HG03571 (cell line): ENCODE measurements around the gene NOD1.
A peak's percentile ranks its signal among the peaks of the same experiment; 100 is the strongest.

Experiments
- ATAC-seq: cut with Tn5 transposase; IDR thresholded peaks from one replicate; pipeline ENCODE4 v1.9.1; 2021; ENCODE audit not compliant: unreplicated experiment

NOD1 gene

GRCh38 chr7:30450240-30450982 is 28.2 kb downstream of the NOD1 start:
- ATAC-seq, result no peak

- ATAC-seq, result no peak
Measured at GRCh38 chr7:30448461-30449189, 30.0 kb downstream of the NOD1 start.

- no peak for ATAC-seq
Measured at GRCh38 chr7:30447466-30447865, 31.1 kb downstream of the NOD1 start.

GRCh38 chr7:30446266-30446665 is 32.3 kb downstream of the NOD1 start:
- ATAC-seq, result no peak

GRCh38 chr7:30445770-30446169 is 32.8 kb downstream of the NOD1 start:
- ATAC-seq, result peak; percentile 99

GRCh38 chr7:30437823-30438574 is 40.6 kb downstream of the NOD1 start:
- ATAC-seq, result no peak

- ATAC-seq, result no peak
Measured at GRCh38 chr7:30436518-30436917, 42.1 kb downstream of the NOD1 start.

- no peak for ATAC-seq
Measured at GRCh38 chr7:30436046-30436445, 42.5 kb downstream of the NOD1 start.

- no peak for ATAC-seq
Measured at GRCh38 chr7:30434140-30434799, 44.3 kb downstream of the NOD1 start.

GRCh38 chr7:30433506-30433905 is 45.1 kb downstream of the NOD1 start:
- ATAC-seq, result no peak

- no peak for ATAC-seq
Measured at GRCh38 chr7:30433082-30433481, 45.5 kb downstream of the NOD1 start.

- ATAC-seq, result no peak
Measured at GRCh38 chr7:30430777-30431176, 47.8 kb downstream of the NOD1 start.

GRCh38 chr7:30430276-30430675 is 48.3 kb downstream of the NOD1 start:
- no peak for ATAC-seq

- no peak for ATAC-seq
Measured at GRCh38 chr7:30429156-30429530, 49.4 kb downstream of the NOD1 start.

- ATAC-seq, result no peak
Measured at GRCh38 chr7:30428246-30429155, 50.1 kb downstream of the NOD1 start.

GRCh38 chr7:30427296-30428070 is 51.1 kb downstream of the NOD1 start:
- ATAC-seq, result no peak

- ATAC-seq, result no peak
Measured at GRCh38 chr7:30424506-30424905, 54.1 kb downstream of the NOD1 start.

GRCh38 chr7:30423788-30424505 is 54.6 kb downstream of the NOD1 start:
- no peak for ATAC-seq

GRCh38 chr7:30422922-30423321 is 55.7 kb downstream of the NOD1 start:
- ATAC-seq, result no peak
